ENCODE results near the gene HSD3B2.

HSD3B2 gene

DNA sequence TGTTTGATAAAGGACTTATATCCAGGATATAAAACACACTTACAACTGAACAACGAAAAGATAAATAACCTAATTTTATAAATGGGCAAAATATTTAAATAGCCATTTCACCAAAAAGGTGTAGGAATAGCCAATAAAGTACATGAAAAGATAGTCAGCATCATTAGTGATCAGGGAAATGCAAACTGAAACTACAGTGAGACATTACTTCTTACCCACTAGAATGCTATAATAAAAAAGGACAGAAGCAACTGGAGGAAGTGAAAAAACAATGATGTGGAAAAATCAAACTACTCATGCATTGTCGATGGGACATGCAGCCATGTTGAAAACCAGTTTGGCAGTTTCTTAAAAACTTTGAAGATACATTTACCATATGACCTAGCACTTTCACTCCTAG is 48.6 kb downstream of the HSD3B2 start:
- no peak for DNase-seq

- no peak for DNase-seq
Measured at GRCh38 chr1:119466445-119466844, 51.5 kb downstream of the HSD3B2 start.

- DNase-seq = no peak
Measured at GRCh38 chr1:119467219-119467618, 52.3 kb downstream of the HSD3B2 start.

GRCh38 chr1:119467857-119468668 is 53.1 kb downstream of the HSD3B2 start:
- DNase-seq = peak; percentile 35 to 74 (median 46)

GRCh38 chr1:119469741-119470140 is 54.8 kb downstream of the HSD3B2 start:
- DNase-seq = no peak

GRCh38 chr1:119470377-119470776 is 55.4 kb downstream of the HSD3B2 start:
- no peak for DNase-seq

DNA sequence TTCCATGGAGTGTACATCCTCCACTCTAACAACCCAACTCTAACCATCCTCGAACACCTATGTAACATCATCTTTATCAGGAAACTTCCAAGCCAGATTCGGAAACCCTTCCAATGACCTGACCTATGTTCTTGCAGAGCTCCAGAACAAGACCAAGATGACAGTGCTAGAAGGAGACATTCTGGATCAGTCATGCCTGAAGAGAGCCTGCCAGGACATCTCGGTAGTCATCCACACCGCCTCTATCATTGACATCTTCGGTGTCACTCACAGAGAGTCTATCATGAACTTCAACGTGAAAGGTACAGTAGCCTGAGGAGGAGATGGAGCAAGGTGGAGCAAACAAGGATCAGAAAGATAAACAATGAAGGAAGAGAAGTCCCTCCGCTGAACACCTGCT is 56.0 kb downstream of the HSD3B2 start:
- no peak for DNase-seq

GRCh38 chr1:119471566-119471965 is 56.6 kb downstream of the HSD3B2 start:
- no peak for DNase-seq

DNA sequence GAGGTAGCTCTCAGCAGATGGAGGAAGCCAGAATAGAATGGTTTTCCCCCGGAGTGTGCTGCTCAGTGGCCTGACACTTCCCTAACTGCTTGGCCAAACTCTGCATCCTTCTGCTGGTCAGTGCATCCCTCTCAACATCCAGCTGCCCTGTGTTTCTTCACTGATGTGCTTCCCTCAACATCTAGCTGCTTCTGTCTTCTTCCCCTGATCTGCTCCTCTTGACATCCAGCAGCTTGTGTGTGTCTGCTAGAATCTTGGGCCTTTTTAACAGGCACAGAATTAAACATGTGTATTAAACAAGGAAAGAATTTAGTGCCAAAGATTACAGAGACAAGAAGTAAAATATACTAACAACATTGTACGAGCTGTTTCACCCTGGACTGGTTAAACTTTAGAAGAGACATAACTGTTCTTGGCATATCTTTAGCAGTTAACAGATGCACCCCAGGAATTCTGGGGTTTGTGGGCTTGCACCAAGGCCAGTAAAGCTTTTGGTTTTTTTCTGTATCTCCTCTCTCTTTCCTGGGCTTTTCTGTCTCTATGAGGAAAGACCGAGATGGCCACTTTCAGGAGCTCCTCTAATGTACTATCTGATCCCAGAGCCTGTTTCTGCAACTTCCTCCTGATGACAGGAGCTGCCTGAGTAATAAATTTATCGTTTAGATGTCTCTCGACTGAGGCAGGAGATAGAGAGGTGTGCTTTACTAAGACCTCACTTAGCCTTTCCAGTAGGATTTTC is 57.3 kb downstream of the HSD3B2 start:
- no peak for DNase-seq

Data from NCI-H1417 (cell line).